K562 (cell line): Measurements from ENCODE around the gene ADD3. TPM values are rescaled to one million over a fixed set of nuclear protein-coding genes. Genes with fewer than 3 reads are reported as not detected.

Source experiments
- ATAC-seq: fragments of 200-7000 bp; cut with Tn5 transposase; 3 replicates; pipeline ENCODE4 v1.9.1; 2020; ENCODE audit warnings: moderate library complexity
- BruUV-seq: library from RNA; stranded (reverse); fragments of 400-500 nt; replicated peaks from 2 replicates; lab custom pipeline; 2021; lab: Mats Ljungman, UMichigan
- CTCF ChIA-PET: fragments of 300-600 bp; formaldehyde crosslinking; extraction: SDS; loops from one replicate; lab custom pipeline; 2021; ENCODE audit warnings: low intra/inter-chr PET ratio; lab: Yijun Ruan, JAX
- POLR2A ChIA-PET: fragments of 300-600, 350-650 bp; sonication (Branson Sonifier 250); formaldehyde crosslinking; extraction: SDS; loops from one replicate; lab custom pipeline; 2021; ENCODE audit warnings: antibody characterized with exemption, inconsistent platforms; lab: Yijun Ruan, JAX
- DNase-seq, 4 experiments: peaks; one replicate each; pipeline versions ENCODE4 v3.0.0 to v3.0.0-alpha.2; 2011 to 2018; ENCODE audit warnings: low spot score in 3 of 4, mixed read lengths in 3 of 4; ENCODE audit errors: extremely low read depth in 1 of 4
- FAIRE-seq: peaks from 2 replicates; lab custom pipeline; 2011; peaks lifted over from hg19 to GRCh38; lab: Jason Lieb, UNC
- H2AFZ ChIP-seq: 2 replicates; pipeline ENCODE4 v1.6.0; 2011; ENCODE audit warnings: low read depth, low read length, control low read depth, inconsistent platforms
- H3K27ac ChIP-seq: fragments of 200-600 bp; 3 replicates; pipeline ENCODE4 v1.8.0; 2011; ENCODE audit warnings: low read depth, mild to moderate bottlenecking, control low read depth, inconsistent platforms, low read length, moderate library complexity, mixed read lengths; ENCODE audit errors: extremely low read depth
- H3K27me3 ChIP-seq, 2 experiments: fragments of 300-600 bp in 1 of 2; 2 replicates in 1 of 2; 3 replicates in 1 of 2; pipeline versions ENCODE4 v1.6.0 to v1.8.0; 2011; ENCODE audit warnings: inconsistent platforms in 2 of 2, low read length in 2 of 2, mild to moderate bottlenecking in 1 of 2, mixed read lengths in 1 of 2, moderate library complexity in 1 of 2; ENCODE audit not compliant: control insufficient read depth in 2 of 2, insufficient read depth in 2 of 2
- H3K36me3 ChIP-seq: fragments of 300-600 bp; 3 replicates; pipeline ENCODE4 v1.8.0; 2011; ENCODE audit warnings: mild to moderate bottlenecking, low read length, inconsistent platforms; ENCODE audit not compliant: control insufficient read depth, insufficient read depth
- H3K4me1 ChIP-seq, 2 experiments: fragments of 200-600 bp in 1 of 2; replicated peaks in 1 of 2; 2 replicates in 1 of 2; 3 replicates in 1 of 2; pipeline versions ENCODE4 v1.5.1 to v1.8.0; 2011; ENCODE audit warnings: inconsistent platforms in 2 of 2, low read length in 2 of 2, mild to moderate bottlenecking in 1 of 2, mixed read lengths in 1 of 2, moderate library complexity in 1 of 2; ENCODE audit not compliant: control insufficient read depth in 2 of 2, insufficient read depth in 2 of 2
- H3K4me2 ChIP-seq: 2 replicates; pipeline ENCODE4 v1.6.1; 2011; ENCODE audit warnings: low read length, control low read depth, inconsistent platforms, mixed read lengths; ENCODE audit not compliant: insufficient read depth
- H3K4me3 ChIP-seq: fragments of 200-600 bp; sonication (generic), shearing (Covaris generic); 2 replicates; pipeline ENCODE4 v1.5.1; 2016; ENCODE audit warnings: control low read depth, inconsistent platforms
- H3K79me2 ChIP-seq: fragments of 200-600 bp; 3 replicates; pipeline ENCODE4 v1.8.0; 2011; ENCODE audit warnings: low read length, inconsistent platforms; ENCODE audit not compliant: control insufficient read depth, insufficient read depth
- H3K9ac ChIP-seq, 2 experiments: 2 replicates each; pipeline versions ENCODE4 v1.6.0 to v1.6.1; 2011; ENCODE audit warnings: low read depth in 2 of 2, low read length in 2 of 2, control low read depth in 1 of 2, inconsistent platforms in 1 of 2, mild to moderate bottlenecking in 1 of 2, mixed read lengths in 1 of 2; ENCODE audit not compliant: insufficient read depth in 1 of 2
- H3K9me1 ChIP-seq: one replicate; pipeline ENCODE4 v1.6.0; 2011; ENCODE audit warnings: inconsistent platforms, mild to moderate bottlenecking, low read length, moderate library complexity; ENCODE audit not compliant: control insufficient read depth, insufficient read depth
- H3K9me3 ChIP-seq: replicated peaks from 2 replicates; pipeline ENCODE4 v1.5.1; 2011; ENCODE audit warnings: low read depth, low read length, inconsistent platforms; ENCODE audit not compliant: control insufficient read depth, insufficient read depth
- H4K20me1 ChIP-seq: replicated peaks from 2 replicates; pipeline ENCODE4 v1.6.1; 2011; ENCODE audit warnings: low read length, inconsistent platforms, mixed read lengths; ENCODE audit not compliant: control insufficient read depth, insufficient read depth
- RCOR1 ChIP-seq, 2 experiments: IDR thresholded peaks; 2 replicates each; pipeline ENCODE4 v1.6.1; 2012; ENCODE audit warnings: low read depth in 2 of 2, low read length in 2 of 2, borderline replicate concordance in 1 of 2, improper control_type of control experiment in 1 of 2
- SMC3 ChIP-seq: conservative IDR thresholded peaks from 2 replicates; pipeline ENCODE4 v1.6.1; 2011; ENCODE audit warnings: low read depth, low read length, improper control_type of control experiment; ENCODE audit not compliant: insufficient read depth
- TBP ChIP-seq: optimal IDR thresholded peaks from 2 replicates; pipeline ENCODE3; 2011; ENCODE audit warnings: low read depth, low read length, improper control_type of control experiment
- ZNF133 ChIP-seq: fragments of 250-450 bp; sonication (Bioruptor Pico); IDR thresholded peaks from 2 replicates; pipeline ENCODE4 v1.4.0; 2020; ENCODE audit warnings: mild to moderate bottlenecking
- ZNF431 ChIP-seq: sonication (generic); formaldehyde crosslinking; IDR thresholded peaks from 2 replicates; pipeline ENCODE4 v1.8.0; 2022; ENCODE audit warnings: mild to moderate bottlenecking, missing genetic modification reagents
- ZZZ3 ChIP-seq: fragments of 450-650 bp; IDR thresholded peaks from 2 replicates; pipeline ENCODE4 v1.6.1; 2016; ENCODE audit warnings: antibody characterized with exemption, mild to moderate bottlenecking, moderate library complexity
- WGBS: fragments of 100-300 bp; shearing (Covaris generic); methylation state at CpG from one replicate; pipeline ENCODE4 v1.1.6; 2016; ENCODE audit warnings: low coverage, mixed read lengths; ENCODE audit not compliant: insufficient coverage; ENCODE audit errors: missing lambda C conversion rate; 5-methylcytosine and 5-hydroxymethylcytosine counted together
- in situ Hi-C: fragments of 300-500 bp; cut with MboI; formaldehyde crosslinking; loops from 4 replicates; pipeline ENCODE4 v1.15.0; 2018; ENCODE audit warnings: inconsistent platforms, mixed read lengths
- intact Hi-C: fragments of 100-400 bp; cut with micrococcal nuclease; formaldehyde crosslinking; loops from 2 replicates; pipeline ENCODE4 v1.14.2; 2022
- polyA plus RNA-seq, 8 experiments: library from polyadenylated mRNA; depleted of rRNA in 4 of 8; stranded (reverse) in 5 of 8; unstranded in 3 of 8; fragments of >200 nt; fragmentation: Nextera tagmentation in 2 of 8; fragmentation: Illumina TruSeq in 1 of 8; extraction: Ambion mirVana in 2 of 8; extraction: Trizol in 1 of 8; gene quantifications; 2 replicates each; pipeline versions ENCODE4 v1.2.1 to v1.2.3, GENCODE V29; 2011 to 2014; ENCODE audit warnings: inconsistent platforms in 1 of 8, missing spikeins in 1 of 8
- total RNA-seq, 7 experiments: library from RNA; depleted of rRNA in 6 of 7; stranded (reverse); fragments of >200 nt in 6 of 7; fragmentation: Illumina TruSeq in 2 of 7; extraction: Trizol in 2 of 7; gene quantifications; 2 replicates each; pipeline versions ENCODE4 v1.2.1 to v1.2.3, GENCODE V29; 2011 to 2021; ENCODE audit warnings: low replicate concordance in 1 of 7
- TF ChIP-seq, protein P1 (sequence below): sonication (generic); formaldehyde crosslinking; IDR thresholded peaks from 2 replicates; pipeline ENCODE4 v1.8.1; 2022; ENCODE audit warnings: missing genetic modification reagents
- TF ChIP-seq, protein P2 (sequence below): sonication (generic); formaldehyde crosslinking; IDR thresholded peaks from 2 replicates; pipeline ENCODE4 v1.8.0; 2022; ENCODE audit warnings: missing genetic modification reagents, mild to moderate bottlenecking, moderate library complexity, borderline replicate concordance

The ADD3 gene
- total and polyA plus RNA-seq, 9 of the 15 experiments (the other 6 are each of a cell fraction or from before 2014, with no cell fraction given) = 13.2 to 125 (median 31.7) TPM

DNA sequence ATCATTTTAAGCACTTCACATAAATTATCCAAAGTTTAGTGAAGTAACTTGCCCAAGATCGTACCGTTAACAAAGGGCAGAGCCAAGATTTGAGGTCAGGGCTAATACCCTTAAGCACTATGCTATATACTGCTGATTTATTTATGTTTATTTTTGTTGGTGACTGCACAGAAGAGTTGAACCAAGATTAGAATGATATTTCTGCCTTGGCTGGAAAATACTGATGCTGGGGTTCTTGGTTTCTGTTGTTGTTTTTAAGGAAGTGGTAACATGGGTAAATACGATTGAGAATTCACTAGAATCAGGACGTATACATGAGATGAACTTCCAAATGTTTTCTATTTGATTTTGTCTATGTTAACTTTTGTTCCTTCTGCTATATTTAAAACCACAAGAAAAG lies 9.3 kb downstream of the ADD3 start:
- in situ Hi-C loops = no loop called here
- no peaks in the 10 kb centered on the region; the same call in 2 of the 3 replicates for H3K36me3 ChIP-seq
- no peaks in the 10 kb centered on the region for H3K27me3 ChIP-seq
- TF ChIP-seq, protein P1, sequence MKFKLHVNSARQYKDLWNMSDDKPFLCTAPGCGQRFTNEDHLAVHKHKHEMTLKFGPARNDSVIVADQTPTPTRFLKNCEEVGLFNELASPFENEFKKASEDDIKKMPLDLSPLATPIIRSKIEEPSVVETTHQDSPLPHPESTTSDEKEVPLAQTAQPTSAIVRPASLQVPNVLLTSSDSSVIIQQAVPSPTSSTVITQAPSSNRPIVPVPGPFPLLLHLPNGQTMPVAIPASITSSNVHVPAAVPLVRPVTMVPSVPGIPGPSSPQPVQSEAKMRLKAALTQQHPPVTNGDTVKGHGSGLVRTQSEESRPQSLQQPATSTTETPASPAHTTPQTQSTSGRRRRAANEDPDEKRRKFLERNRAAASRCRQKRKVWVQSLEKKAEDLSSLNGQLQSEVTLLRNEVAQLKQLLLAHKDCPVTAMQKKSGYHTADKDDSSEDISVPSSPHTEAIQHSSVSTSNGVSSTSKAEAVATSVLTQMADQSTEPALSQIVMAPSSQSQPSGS = no peak
- TF ChIP-seq ZNF133 (CRISPR knock-in tag) (no peak), ZZZ3 (no peak), ZNF431 (CRISPR knock-in tag) (no peak), SMC3 (no peak), RCOR1 (IDR thresholded peaks at IDR 0.05; ENCODE audit: borderline replicate concordance in 1 of 2, low read depth in 2 of 2, low read length in 2 of 2) (no peak), TBP (no peak)
- TF ChIP-seq, protein P2, sequence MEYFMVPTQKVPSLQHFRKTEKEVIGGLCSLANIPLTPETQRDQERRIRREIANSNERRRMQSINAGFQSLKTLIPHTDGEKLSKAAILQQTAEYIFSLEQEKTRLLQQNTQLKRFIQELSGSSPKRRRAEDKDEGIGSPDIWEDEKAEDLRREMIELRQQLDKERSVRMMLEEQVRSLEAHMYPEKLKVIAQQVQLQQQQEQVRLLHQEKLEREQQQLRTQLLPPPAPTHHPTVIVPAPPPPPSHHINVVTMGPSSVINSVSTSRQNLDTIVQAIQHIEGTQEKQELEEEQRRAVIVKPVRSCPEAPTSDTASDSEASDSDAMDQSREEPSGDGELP (CRISPR knock-in tag) = no peak
- ATAC-seq (no peak), FAIRE-seq (no peak), DNase-seq (no peak)
- no peaks in the 10 kb centered on the region for H3K9me1 ChIP-seq
- CTCF ChIA-PET = interaction anchor here (1.7 kb wide), 1 partner anchor 132 kb away, joined by 4 read pairs; no protein-coding TSS in a partner anchor
- WGBS = 88% methylated on average over 4 of the region's 4 CpGs
- no peak overlapping the region for H3K27ac ChIP-seq
- H3K9ac ChIP-seq = no peak overlapping the region
- H4K20me1 ChIP-seq = no peaks in the 10 kb centered on the region
- H3K79me2 ChIP-seq = peaks cover 93% of the 10 kb centered on the region
- no peak overlapping the region for H2AFZ ChIP-seq
- intact Hi-C loops = loop anchor here (2.0 to 10.0 kb wide), 2 partner anchors 38 to 62 kb away; no protein-coding TSS in a partner anchor
- BruUV-seq = no TSS peak
- H3K4me3 ChIP-seq = no peak overlapping the region
- peaks cover 3 to 6% of the 10 kb centered on the region in 2 experiments; a peak in 4 of 5 replicates for H3K4me1 ChIP-seq
- POLR2A ChIA-PET = no interaction called here
- no peak overlapping the region for H3K4me2 ChIP-seq
- H3K9me3 ChIP-seq = no peaks in the 10 kb centered on the region
